ENCODE measurements around the gene PIGA.

Gene PIGA, protein sequence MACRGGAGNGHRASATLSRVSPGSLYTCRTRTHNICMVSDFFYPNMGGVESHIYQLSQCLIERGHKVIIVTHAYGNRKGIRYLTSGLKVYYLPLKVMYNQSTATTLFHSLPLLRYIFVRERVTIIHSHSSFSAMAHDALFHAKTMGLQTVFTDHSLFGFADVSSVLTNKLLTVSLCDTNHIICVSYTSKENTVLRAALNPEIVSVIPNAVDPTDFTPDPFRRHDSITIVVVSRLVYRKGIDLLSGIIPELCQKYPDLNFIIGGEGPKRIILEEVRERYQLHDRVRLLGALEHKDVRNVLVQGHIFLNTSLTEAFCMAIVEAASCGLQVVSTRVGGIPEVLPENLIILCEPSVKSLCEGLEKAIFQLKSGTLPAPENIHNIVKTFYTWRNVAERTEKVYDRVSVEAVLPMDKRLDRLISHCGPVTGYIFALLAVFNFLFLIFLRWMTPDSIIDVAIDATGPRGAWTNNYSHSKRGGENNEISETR

DNA sequence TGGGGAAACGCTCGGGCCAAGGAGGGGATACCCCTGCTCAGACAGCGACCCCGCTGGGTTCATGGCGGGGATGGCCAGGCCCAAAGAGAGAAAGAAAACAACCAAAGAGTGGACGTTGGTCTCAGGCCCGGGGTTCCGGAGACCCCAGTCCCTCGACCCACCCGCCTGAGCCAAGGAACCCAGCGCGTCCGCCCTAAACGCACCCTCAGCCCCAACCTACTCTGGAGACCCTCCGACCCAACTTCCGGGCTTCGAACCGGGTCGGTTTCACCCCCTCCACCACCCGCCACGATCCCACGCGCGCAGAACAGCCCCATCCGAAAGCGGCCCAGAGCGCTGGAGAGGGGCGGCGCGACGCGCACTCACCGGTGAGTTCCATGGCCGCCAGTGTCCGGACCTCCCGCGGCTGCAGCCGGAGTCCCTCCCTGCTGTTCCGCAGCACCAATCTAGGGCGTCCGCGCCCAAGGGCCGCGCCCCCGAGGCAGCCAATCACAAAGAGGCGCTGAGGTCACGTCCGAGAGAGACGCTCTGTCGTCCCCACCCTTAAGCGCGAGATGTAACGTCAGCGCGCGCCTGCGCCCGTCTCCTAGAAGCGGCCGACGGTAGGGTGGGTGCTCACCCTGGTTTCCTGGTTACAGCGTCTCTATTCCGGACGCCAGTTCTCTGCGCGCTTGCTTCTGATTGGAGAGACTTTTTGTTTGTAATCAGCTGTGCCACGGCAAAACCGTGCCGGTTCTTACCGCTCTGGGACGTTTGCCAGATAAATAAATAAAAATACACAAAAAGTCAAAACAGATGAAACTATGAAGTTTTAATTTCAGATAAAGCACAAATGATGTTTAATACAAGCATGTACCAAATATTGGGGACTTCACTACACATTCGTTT is at the start of gene PIGA:
TSS of gene PIGA (minus strand) at position 389 of the 888 bp plus-strand sequence. CDS start 3,593 bp downstream, outside the sequence.
- peak; percentile 97 for DNase-seq

DNA sequence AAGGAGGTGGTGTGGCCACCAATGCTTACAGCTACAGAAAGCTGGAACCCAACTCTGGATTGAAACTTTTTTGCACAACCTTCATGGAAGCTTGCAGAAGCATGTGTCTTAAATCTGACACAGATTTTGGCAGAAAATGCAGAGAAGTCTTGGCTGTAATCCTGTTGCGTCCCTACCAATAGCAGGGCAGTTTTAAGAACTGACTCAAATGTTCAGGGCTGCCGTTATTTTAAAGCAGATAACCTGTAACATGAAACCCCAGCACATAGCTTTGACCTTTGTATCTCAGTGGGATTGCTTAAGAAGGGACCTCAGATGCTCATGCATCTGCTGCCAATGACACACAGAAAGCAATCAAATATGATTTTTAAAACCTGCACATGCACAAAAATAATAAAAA is 49.0 kb upstream of the PIGA start, which contains the start of gene VEGFD:
TSS of gene VEGFD (minus strand) at position 110 of the 400 bp plus-strand sequence. CDS start 467 bp downstream, outside the sequence.
- DNase-seq = no peak

DNA sequence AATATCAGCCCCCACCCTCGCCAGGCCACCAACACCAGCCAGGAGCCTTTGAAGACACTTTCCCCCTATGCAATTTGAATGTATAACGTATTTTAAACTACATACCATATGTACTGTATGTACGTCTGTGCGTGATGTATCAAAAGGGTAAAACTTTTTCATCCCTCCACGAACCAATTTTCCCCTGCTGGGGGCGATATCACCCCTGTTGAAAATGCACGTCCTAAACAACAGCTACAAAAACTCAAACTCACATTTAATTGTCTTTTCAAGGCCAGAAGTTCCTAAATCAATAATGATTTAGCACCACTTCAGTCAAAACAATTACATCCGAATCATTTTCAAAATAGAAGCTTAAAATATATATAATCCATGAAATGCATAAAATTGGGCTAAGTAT is 47.5 kb upstream of the PIGA start:
- no peak for DNase-seq

DNA sequence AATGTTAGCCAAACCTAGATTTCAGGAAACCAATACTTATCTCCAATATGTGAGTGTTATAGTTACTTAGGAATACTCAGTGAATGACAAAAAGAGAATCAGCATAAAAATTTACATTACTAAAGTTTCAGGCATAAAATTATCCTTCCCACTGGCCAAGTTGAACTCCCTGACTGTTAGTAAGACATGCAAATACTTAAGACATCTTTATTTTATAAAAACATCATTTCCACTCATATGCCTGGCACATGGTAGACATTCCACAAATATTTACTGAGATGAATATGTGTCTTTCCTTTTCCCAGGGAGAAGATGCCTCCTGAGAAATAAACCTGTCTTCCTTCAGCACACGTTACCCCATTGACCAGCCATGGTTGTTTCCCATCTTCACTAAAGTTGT is 41.6 kb upstream of the PIGA start:
- DNase-seq = no peak

DNA sequence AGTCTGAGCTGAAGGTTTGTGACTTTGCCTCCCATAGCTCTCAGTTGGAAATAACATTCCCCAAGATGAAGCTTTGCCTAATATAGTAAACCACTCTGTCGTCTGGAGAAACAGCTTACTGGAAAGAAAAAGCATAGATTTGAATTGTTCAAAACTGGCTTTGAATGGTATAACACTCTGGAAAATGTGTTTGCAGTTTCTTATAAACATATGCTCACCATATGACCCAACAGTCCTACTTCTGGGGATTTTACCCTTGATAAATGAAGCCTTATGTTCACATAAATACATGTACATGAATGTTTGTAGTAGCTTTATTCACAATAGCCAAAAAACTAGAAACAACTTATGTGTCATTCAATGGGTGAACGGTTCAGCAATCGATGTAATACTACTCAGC is 38.7 kb upstream of the PIGA start:
- no peak for DNase-seq

DNA sequence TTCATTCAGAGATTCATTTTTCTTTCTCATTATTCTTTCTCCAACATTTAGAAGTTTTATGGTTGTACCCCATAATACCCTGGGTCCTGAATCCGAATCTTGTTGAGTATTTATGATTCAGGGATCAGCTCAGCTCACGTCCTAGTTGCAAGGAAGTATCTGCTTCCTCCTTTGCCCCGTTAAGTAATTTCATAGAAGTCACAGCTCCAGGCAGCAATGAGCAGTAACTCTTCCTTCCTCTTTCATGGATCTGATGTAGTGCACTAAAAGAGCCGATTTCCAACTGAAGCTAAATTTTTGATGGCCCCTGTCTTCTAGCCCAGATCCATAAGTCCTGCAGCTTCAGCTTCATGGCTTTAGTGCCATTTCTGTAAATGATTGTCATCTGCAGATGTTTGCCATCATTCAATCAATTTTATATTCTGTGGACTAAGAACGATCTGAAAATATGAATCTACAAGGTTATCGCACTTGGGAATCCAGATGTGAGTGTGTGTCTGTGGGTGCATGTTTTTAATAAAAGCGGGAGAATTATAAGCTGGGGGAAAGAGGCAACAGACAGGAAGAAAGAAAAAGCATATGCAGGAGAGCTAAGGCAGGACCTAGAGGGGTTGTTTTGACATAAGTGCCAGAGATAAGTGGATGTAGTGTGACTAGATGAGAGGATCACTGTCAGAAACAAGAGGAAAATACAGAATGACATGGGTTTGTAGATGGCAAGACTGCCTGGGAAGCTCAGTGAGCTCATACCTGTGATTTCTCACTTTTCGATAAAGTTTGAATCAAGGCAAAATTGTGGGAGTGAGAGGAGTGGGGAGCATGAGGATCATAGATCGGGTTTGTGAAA is 31.4 kb upstream of the PIGA start:
- DNase-seq = no peak

DNA sequence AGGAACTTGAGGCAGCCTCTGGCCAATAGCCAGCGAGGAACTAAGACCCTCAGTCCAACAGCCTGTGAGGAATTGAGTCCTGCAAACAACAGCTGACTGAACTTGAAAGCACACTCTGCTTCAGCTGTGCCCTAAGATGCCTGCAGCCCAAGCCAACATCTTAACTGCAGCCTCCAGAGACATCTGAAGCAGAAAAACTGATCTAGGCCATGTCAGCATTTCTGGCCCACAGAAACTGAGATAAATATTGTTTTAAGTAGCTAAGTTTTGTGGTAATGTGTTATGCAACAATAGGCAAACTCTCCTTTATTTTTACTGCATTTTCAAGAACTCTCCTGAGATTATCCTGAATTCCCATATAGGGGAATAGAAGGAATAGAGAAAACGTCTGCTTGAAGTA is 24.4 kb upstream of the PIGA start:
- no peak for DNase-seq

DNA sequence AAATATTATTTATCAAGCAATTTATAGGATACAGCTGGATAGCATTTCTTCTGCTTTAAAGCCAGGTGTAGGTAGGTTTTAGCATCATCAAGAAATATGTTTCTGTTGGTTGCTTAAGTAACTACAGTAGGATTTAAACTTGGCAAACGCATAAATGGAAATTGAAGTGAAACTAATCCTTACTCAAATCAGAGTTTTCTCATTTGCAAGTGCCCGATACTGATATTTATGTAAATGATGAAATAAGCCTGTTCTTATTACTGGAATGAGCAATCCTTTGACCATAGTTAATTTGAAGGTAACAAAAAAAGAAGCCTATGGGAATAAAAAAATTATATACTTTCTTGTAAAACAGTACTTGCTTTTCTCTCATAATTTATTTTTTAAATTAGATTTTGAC is 23.2 kb upstream of the PIGA start:
- no peak for DNase-seq

DNA sequence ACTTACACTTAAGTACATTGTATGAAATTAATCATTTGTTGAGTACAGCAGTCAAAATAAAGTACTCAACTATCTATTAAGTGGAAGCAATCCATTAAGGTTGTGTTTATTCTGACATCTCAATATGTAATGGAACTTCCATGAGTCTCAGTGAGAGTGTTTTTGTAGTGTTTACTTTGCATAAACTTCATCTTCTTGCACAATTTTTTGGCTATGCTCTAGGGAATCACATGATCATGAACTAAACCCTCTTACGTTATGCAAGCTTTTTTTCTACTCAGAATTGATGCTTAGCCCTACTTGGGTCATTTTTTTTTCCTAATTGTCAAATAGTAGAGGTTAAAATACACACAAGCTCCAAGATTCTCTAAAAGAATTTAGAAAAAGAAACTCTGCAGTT is 21.1 kb upstream of the PIGA start:
- DNase-seq = no peak

DNA sequence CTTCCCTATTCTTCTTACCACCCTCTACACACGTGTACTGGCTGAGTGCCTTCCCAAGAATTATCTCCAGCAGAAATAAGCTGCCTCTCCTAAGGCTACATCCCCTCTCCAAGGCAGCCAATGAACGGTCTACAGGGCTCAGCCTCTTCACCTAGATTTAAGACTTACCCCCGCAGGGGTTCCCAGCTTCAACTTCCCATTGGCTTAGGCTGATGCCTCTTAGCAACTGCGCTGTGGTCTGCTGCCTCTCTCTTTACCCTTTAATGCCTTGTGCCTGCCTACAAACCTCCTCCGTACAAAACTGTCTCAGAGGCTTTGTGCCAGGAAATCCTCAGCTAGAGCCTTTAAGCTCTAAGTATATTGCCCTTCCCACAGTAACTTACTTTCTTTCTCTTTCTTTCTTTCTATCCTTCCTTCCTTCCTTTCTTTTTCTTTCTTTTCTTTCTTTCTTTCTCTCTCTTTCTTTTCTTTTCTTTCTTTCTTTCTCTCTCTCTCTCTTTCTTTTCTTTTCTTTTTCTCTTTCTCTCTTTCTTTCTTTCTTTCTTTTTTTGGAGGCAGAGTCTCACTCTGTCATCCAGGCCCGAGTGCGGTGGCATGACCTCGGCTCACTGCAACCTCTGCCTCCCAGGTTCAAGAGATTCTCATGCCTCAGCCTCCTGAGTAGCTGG is 15.1 kb upstream of the PIGA start:
- no peak for DNase-seq

DNA sequence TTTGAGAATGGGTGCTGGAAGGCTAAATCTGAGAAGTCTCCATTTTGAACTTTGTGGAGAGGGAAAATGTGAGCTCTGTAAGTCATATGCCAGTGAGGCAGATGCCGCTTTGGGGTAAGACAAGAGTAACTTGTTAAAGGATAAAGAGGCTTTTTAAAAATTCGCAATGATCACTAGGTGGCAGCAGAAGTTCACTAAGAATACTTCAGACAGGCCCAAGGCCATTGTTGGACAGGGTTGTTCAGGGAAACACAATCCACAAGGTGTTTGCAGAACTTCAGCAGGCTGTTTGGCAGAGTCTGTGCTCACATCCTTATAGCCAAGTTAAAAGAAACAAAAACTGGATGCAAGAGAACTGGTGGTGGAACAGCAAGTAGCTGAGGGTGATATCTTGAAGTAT is 13.7 kb upstream of the PIGA start:
- DNase-seq = no peak

DNA sequence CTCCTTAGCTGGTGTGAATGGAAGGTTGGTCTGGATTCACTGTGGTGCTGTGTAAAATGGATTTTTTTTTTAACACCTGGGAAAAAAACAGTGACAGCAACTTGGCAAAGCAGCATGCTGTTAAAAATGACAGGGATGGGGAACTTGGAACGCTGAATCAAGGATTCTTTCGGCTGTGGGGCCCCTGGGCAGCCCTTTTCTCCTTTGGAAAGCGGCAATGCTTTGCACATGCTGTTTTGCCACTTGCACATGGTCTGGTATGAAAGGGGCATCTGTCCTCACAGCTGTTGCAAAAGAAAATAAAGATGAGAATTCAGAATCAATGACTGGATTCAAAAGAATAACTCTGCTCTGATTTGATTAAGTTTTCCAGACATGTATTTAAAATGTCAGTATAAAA is 10.7 kb upstream of the PIGA start:
- no peak for DNase-seq

DNA sequence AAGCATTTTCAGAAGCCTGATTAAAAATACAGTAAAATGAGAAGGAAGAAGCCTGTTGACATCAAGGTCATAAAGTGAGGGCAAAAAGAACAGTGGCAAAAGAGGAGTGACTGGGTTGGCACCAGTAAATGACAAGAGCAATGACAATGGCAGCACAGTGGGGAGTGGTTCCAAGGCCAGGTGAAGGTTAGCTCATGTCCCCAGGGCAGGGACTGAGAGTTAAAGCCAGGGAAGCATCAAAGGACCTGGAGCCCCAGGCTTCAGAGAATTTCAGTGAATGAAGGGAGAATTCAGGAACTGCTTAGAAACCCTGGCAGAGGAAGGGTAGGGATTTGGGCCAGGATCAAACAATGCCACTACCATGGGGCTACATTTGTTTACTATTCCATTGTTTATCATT is 8.8 kb upstream of the PIGA start:
- no peak for DNase-seq

DNA sequence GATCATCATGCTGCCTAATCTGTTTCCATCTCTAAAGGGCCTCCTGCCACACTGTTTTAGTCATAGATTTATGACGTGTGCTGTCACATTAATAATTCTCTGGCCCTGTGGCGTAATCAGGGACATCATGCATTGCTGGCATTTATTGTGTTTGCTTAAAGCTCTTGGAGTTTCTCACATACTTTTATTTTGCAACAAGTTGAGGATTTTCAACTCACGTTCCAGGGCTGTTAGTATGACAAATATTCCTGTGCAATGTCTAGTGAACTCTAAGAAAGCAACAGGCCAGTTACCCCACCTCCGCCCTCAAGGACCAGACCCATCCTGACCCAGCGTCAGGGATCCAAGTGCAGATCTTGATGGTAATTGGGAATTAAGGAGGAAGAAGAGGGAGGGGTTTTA is 7.8 kb upstream of the PIGA start:
- DNase-seq = no peak

DNA sequence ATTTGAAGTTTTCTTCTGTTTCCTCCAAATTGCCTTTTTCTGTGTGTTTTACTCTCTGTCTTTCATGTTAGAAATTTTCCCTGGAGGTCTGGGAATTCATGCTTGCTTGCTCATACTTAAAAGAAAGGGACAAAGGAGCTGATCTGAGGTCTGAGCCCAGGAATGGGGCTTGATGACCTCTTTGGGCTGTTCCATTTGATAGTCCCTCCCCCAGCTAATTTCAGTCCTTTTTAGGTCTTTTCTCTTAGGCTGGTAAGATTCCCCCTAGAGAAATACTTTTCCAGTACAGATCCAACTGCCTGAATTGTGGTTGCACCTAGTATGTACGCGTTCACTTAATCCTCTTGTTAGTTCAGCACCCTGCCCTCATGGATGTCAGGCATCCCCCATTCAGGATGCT is 5.5 kb upstream of the PIGA start:
- no peak for DNase-seq

DNA sequence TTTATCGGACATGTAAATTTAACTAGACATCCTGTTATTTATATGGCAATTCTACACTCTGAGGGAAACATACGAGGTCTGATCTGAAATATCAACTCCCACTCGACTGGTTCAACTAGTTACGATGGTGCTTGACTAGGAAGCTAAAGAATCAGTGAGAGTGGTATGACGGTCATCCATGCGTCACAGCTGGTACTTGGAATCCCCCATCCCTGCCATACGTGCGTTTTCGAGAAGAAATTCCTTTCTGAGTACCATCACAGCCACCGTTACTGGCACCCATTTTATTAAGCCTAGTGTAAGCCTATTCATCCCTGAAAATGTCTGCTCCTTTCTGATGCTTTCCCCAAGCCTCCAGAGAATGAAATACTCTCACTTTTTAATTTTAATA is 695 bp upstream of the PIGA start:
- DNase-seq = peak; percentile 35

DNA sequence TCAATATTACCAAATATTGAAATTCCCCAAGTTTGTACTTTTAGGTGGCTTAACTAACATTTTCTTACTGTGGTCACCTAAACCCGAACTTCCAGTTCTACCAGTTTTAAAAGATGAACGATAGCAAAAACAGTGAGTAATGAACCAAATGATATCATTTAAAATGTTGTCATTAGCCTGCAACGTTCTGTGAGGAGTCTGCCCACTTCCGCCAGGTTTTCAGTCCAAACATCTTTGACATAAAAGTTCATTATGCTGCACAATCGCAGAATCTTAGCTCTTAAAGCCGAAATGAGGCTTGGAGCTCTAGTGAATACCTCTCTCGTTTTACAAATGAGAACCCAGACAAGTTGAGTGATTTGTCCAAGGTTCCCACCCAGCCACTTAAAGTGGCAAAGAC is 762 bp downstream of the PIGA start:
- no peak for DNase-seq

DNA sequence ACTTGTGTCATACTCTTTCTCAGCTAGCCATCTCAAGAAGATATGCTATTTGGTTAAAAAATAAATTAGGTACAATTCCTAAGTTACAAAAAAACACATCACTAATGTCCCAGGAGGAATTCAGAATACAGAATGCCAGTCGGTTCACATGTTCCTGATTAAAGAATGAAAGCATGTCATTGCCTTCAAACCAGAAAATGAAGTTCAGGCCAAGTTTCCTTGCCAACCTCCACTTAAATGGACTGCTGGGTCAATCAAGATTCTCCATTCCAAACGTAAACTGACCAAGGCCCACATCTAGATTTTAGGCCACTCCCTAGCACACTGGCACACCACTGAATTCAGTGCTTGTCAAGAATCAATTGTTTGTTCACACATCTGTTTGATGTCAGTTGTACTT is 6.5 kb downstream of the PIGA start:
- DNase-seq = no peak

DNA sequence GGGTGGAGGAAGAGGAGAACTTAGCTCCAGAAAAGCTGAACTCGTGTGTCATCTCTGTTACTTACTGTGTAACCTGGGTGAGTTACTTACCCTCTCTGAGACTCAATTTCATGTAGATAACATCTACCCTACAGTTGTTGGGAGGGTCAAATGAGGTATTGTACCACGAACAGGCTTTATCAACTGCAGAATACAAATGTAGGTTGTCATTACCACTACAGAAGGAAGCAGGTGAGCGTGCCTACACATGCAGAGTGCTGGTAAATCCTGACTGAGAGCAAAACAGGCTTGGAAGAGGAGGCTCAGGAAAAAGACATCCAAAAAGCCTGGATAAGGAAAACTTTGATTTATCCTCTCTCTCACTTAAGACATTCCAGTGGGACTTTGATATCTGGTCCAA is 7.2 kb downstream of the PIGA start:
- no peak for DNase-seq

DNA sequence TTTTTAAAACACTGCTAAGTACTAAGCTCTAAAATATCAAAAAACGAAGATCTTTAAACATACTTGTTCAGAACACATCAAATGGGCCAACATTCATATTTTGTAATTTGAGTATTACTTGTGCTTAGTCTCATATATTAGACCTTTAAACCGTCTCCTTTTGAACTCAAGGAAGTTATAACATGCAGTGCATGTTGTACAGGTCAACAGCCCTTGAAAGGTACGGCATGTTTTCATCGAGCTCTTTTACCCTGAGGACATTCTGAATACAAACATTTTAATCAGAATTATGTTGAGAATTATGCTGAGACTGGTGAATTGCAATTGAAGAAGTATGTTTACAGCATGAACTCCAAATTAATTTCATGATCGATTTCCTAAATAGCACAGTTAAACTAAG is 12.9 kb downstream of the PIGA start:
- DNase-seq = no peak

DNA sequence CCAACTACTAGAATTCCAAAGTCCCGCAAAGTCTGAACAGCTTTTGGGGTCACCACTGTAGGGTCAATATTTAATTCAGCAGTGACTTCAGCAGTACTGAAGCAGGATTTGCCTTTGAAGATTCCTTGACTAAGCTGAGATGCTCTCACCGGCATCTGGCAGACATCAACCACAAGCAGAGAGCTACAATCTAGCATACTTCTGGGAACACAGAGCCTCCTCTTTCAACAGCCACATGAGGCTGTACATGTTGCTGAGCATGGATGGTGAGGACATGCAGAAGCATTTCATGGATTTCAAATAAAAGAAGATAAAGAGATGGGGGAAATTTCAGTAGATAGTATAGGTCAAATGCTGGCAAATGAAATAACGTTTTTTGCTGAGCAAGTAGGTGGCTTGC is 13.3 kb downstream of the PIGA start:
- DNase-seq = no peak

DNA sequence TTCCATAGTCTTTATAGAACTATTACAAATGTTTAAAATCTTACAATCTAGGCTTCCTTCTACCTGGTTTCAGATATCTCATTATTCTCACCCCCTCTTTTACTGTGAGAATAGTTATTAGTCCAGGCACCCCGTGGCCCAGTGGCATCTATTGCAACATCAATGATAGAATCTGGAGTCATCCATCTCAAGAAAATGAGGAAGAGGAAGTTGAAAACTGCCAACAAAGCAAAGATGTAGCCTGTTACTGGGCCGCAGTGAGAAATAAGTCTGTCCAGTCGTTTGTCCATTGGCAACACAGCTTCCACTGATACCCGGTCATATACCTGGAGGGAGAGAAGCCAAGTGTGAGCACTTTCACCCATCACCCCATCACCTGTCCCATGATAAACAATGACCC is 13.9 kb downstream of the PIGA start:
- no peak for DNase-seq

Data from left hindlimb (tissue), 1 donor.